ENCODE results near the gene IPO13. TPM values are rescaled to one million over a fixed set of nuclear protein-coding genes. Genes with fewer than 3 reads are reported as not detected.

IPO13 gene
- total RNA-seq, 1 donor from 2014 or later, result 17.0 TPM

DNA sequence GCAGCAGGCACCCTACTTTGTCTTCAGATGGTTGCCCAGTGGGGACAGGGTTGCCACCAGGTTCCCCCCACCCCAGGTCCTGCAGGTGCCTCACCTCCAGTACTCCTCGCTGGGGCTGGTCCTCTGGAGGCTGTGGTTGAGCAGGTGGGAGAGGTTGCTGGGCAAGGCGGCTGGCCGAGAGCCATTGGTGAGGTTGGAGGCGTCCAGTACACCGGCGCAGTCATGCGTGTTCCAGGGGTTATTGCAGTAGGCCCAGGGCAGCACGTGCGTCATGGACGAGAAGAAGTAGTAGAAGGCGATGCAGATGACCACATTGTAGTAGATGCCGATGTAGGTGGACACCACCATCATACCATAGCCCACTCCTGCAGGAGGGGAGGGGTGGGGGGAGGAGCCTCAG, 61.5 kb downstream of the IPO13 start:
- no peak for ATAC-seq
- no peak for DNase-seq (ENCODE audit: low spot score)

DNA sequence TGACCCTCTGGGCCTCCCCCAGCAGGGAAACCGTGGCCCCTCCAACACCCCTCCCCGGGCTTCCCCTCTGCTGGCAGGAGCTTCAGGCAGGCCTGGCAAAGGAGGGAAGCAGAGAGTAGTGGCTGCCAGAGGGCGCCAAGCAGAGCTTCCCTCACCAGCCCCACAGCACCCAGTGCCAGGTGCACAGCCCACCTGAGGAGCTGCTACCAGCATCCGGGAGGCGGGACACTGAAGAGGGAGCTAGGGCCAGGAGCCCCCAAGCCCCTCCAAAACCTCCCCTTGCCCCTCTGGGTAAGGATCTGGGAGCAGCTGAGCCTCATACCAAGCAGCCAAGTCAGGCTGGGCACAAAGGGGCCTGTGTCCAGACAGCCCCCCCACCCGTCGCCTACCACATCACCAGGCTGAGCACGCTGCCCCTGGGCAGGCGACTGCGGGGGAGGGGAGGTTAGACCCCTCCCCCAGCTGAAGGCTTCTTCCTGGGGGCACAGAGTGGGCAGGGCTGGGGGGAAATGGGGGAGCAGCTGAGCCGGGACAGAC, 64.3 kb downstream of the IPO13 start:
- ATAC-seq (no peak), DNase-seq (ENCODE audit: low spot score) (no peak)

DNA sequence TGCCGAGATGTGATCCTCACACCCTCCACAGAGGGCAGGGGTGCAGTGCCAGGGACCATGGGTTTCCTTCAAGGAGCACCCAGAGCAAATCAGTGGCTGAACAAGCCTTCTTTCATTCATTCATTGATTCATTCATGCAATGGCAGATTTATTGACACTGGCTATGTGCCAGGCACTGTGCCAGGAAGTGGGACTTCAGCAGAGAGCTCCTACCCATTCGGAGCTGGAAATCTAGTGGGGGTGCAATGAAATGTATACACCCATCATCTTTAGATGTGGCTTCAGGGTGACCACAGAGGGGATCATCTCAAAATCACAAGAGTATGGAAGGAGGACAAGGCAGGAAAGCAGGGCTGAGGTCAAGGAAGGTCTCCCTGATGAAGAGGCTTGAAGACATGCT, 65.7 kb downstream of the IPO13 start:
- DNase-seq (ENCODE audit: low spot score), result no peak
- ATAC-seq, result no peak

DNA sequence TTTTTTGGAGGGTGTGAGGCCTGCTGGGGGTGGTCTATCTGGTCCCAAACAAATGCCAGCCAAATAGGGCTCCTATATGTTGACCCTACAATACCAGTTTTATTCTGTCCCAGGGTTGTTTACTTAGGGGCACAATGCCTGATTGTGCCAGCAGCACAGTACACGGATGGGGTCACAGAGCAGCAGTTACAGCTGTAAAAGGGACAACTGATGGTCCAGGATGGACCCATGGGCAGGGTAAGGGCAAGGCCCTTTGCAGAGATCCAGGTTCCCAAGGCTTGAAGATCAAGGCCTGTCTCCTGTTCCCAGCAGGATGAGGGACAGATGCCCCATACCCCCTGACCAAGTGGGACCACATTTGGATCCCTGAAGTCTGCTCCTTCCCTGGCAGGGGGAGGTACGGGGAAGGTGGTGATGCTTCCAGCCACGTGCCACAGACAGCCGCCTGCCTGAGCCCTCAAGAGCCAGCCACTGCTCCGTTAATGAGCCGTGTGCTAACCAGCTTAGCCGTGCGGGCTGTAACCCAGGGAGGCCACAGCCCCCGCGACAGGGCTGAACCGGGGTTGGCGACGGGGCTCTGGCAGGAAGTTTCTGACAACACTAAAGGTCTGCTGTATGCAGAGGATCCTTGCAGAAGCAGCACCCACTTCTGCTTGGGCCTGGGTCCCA, 66.3 kb downstream of the IPO13 start:
- ATAC-seq, result no peak
- DNase-seq (ENCODE audit: low spot score), result no peak

DNA sequence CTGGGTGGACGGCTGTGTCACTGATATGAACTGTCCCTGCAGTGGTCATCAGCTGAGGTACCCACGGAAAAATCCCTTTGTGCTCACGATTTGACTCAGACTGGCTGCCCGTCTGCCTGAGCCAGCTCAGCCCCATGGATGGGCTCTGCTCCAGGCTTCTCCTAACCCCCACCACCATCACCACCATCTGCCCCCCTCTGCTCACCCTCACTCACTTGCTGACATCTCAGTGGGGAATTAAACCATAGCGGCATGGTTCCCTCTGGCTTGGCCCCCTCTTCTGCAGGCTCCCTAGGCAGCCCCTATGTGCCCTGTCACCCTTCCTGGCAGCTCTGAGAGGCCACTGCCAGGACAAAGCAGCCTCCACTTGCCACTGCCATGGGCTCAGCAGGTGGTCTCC, 67.2 kb downstream of the IPO13 start:
- ATAC-seq (no peak), DNase-seq (ENCODE audit: low spot score) (no peak)

DNA sequence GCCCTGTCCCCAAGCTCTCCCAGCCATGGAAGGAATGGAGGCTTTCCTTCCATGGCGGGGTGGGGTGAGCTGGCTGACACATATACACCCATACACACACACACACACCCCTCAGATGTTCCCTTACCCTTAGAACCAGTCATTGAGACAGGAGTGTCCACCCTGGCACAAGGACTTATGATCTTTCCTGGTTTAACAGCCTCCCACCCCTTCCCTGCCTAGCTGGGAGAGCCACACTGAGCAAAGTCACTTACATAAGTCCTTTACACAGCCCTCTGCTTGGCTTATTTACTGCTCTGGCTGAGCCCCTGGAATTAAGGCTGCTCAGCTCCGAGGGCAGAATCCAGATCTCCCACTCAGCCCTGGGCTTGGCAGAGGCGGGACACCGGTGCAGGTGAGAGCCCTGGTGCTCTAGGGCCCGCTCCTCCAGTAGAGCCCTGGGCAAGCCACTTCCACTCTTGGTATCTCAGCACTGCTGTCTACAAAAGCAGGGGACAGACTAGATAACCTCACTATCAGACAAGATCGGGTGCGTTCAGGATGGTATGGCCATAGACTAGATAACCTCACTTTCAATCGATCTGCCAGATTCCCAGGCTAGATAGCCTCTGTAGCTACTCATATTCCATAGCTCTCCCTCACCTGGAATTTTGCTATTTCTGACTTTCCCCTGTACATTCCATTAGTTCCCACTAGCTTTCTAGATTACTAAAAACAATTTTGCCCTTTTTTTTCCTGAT, 67.8 kb downstream of the IPO13 start:
- no peak for ATAC-seq
- DNase-seq (ENCODE audit: low spot score), result no peak

DNA sequence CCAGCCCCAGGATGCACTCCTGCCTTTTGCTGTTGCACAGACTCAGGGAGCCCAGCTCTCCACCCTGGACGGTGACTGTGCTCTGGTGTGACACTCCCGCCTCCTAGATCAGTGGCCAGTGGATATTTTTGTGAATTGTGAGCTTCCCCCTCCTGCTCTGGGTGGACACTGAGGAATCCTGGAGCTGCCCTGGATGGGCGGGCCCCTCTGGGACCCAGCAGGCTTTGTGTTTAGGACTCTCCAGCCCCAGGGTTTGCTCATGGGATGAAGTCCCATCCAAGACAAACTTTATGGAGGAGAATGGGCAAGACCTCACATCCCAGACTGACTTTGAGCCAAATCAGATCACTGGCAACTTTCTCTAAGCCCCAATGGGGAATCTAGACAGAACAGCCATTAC, 68.5 kb downstream of the IPO13 start:
- no peak for ATAC-seq

DNA sequence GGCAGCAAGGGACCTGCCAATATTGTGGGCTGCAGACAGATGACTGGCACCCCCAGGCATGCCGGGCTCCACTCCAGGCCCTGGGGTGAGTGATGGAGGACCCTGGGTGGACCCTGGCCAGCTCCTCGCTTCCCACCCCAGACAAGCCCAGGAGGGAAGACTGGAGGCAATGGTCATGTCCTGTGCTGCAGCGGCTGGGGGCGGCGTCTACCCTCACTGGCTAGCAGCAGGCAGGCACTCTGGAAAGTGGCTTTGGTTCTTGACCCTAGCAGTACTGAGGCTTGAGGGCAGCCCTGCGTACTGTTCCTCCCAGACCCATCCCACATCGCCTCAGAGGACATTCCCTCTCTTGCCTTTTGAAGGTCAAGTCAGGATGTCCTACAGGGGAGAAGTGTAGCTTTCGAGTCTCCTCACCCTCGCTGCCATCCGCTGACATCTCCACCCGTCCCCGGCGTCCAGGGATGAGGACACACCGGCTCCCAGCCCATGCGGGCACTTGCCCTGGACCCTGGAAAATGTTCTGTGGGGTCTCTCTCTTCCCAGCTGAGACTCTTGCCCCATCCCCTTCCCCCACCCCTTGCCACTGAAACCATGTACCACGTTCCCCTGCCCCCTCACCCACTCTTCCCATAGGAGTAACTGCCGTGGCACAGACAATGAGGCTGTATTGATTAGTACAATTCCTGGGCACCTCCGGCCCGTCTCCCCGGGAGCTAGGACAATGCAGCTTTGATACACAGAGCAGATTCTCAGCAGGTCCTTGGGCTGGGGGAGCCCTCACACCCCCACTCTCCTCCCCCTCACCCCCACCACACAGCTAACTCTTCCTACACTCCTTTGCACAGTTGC, 69.5 kb downstream of the IPO13 start:
- DNase-seq (ENCODE audit: low spot score) (no peak), ATAC-seq (no peak)

More for the DNA sequence above, 68.5 kb downstream of the IPO13 start:
- DNase-seq (ENCODE audit: low spot score), result no peak

DNA sequence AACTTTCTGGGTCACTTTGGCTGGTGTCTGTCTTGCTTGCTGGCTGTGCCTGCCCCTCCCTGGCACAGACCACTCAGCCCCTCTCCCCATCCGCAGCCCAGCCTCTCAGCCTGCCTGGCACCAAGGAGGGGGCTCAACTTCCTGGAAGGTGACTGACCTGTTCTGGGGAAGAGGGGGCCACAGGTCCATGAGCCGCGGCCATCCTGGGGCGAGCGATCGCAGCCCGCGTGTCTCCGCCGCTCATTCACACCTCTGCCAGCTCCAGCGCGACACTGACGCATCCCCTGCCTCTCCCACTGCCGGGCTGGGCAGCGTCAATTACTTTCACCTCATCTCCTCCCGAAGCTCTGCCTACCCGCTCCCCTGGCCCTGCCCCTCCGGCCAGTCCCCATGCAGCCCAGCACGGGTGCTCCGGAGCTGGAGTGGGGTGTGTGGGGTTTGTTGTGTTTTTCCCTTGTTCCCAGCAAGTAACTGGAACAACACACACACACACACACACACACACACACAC, 70.2 kb downstream of the IPO13 start:
- ATAC-seq (no peak), DNase-seq (ENCODE audit: low spot score) (no peak)

Other genes with a start within 250 kb of the IPO13 start
- gene ST3GAL3, start 239.4 kb upstream of the IPO13 start, total RNA-seq, result 11.2 TPM
- gene ARTN, start 13.1 kb upstream of the IPO13 start, total RNA-seq, result 0.58 TPM
- 9.5 TPM for gene DPH2, start 23.1 kb downstream of the IPO13 start, total RNA-seq
- 70.5 TPM for gene ATP6V0B, start 28.0 kb downstream of the IPO13 start, total RNA-seq
- gene B4GALT2, start 32.3 kb downstream of the IPO13 start, total RNA-seq, result 20.6 TPM
- gene CCDC24, start 44.6 kb downstream of the IPO13 start, total RNA-seq, result 4.7 TPM
- 0.65 TPM for gene SLC6A9, start 84.5 kb downstream of the IPO13 start, total RNA-seq
- not detected for gene KLF17, start 171.9 kb downstream of the IPO13 start, total RNA-seq
- gene KLF18, start 194.7 kb downstream of the IPO13 start, total RNA-seq, result not detected